ENCODE data around the gene DENND5B. TPM values are rescaled to one million over a fixed set of nuclear protein-coding genes. Genes with fewer than 3 reads are reported as not detected.

Gene DENND5B
- total and polyA plus RNA-seq, 11 donors, result 8.2 to 58.9 (median 44.0) TPM

GRCh38 chr12:31466768-31467167, 124.2 kb downstream of the DENND5B start:
- H3K4me3 ChIP-seq, result no peak overlapping the region
- no peaks in the 10 kb centered on the region for H3K36me3 ChIP-seq
- no peaks in the 10 kb centered on the region for H3K9me3 ChIP-seq
- no peaks in the 10 kb centered on the region for H3K4me1 ChIP-seq
- DNase-seq (no peak), ATAC-seq (no peak)
- H3K27me3 ChIP-seq, result no peaks in the 10 kb centered on the region
- intact Hi-C loops (cut with DNase I), result no loop called here
- TF ChIP-seq, protein P1, sequence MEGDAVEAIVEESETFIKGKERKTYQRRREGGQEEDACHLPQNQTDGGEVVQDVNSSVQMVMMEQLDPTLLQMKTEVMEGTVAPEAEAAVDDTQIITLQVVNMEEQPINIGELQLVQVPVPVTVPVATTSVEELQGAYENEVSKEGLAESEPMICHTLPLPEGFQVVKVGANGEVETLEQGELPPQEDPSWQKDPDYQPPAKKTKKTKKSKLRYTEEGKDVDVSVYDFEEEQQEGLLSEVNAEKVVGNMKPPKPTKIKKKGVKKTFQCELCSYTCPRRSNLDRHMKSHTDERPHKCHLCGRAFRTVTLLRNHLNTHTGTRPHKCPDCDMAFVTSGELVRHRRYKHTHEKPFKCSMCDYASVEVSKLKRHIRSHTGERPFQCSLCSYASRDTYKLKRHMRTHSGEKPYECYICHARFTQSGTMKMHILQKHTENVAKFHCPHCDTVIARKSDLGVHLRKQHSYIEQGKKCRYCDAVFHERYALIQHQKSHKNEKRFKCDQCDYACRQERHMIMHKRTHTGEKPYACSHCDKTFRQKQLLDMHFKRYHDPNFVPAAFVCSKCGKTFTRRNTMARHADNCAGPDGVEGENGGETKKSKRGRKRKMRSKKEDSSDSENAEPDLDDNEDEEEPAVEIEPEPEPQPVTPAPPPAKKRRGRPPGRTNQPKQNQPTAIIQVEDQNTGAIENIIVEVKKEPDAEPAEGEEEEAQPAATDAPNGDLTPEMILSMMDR (IDR thresholded peaks at IDR 0.05), result no peak
- no peak for TF ChIP-seq POLR2A (IDR thresholded peaks at IDR 0.05)
- no peak overlapping the region for H3K27ac ChIP-seq

DNA sequence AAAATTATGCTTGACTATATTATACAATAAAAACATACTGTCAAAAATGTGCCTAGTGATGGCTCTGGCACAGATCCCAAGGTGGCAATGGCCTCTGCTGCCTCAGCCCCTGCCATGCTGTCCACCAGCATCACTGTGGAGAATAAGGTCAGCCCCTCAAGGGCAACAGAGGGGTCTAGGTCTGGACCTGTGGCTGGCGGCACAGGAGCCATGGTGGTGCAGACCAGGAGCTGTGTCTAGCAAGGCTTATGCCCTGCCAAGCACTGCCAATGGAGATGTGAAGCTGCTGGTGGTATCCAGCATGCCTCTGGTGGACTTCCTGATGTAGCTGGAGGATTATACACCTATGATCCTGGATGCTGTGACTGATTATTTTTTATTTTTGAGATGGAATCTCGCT, 125.9 kb downstream of the DENND5B start:
- TF ChIP-seq, protein P1 (IDR thresholded peaks at IDR 0.05), result no peak
- no peak for TF ChIP-seq POLR2A (IDR thresholded peaks at IDR 0.05)
- no peaks in the 10 kb centered on the region for H3K9me3 ChIP-seq
- DNase-seq (no peak), ATAC-seq (no peak)
- no peaks in the 10 kb centered on the region for H3K27me3 ChIP-seq
- 94 to 100% (median 98%) methylated on average over 2 of the region's 2 CpGs for WGBS, 4 donors
- no peak overlapping the region for H3K4me3 ChIP-seq
- intact Hi-C loops (cut with DNase I), result no loop called here
- H3K27ac ChIP-seq, result no peak overlapping the region
- H3K4me1 ChIP-seq, result no peaks in the 10 kb centered on the region
- H3K36me3 ChIP-seq, result peaks cover 0 to 4% (median 0%) of the 10 kb centered on the region in 9 donors

GRCh38 chr12:31460024-31460423, 130.9 kb downstream of the DENND5B start:
- Histone ChIP-seq H3K27me3 (no peaks in the 10 kb centered on the region), H3K4me1 (no peaks in the 10 kb centered on the region), H3K9me3 (no peaks in the 10 kb centered on the region), H3K36me3 (peaks cover 0 to 17% (median 3%) of the 10 kb centered on the region in 9 donors), H3K4me3 (no peak overlapping the region), H3K27ac (no peak overlapping the region)
- no peak for TF ChIP-seq POLR2A (IDR thresholded peaks at IDR 0.05)
- TF ChIP-seq, protein P1 (IDR thresholded peaks at IDR 0.05), result no peak
- ATAC-seq (no peak), DNase-seq (no peak)
- 60 to 65% (median 64%) methylated on average over 4 of the region's 4 CpGs for WGBS, 4 donors
- intact Hi-C loops (cut with DNase I), result no loop called here

GRCh38 chr12:31456562-31456961, 134.4 kb downstream of the DENND5B start:
- Histone ChIP-seq H3K27ac (no peak overlapping the region), H3K4me3 (no peak overlapping the region), H3K27me3 (no peaks in the 10 kb centered on the region), H3K9me3 (no peaks in the 10 kb centered on the region), H3K36me3 (peaks cover 0 to 29% (median 8%) of the 10 kb centered on the region in 9 donors), H3K4me1 (no peaks in the 10 kb centered on the region)
- DNase-seq, result no peak
- TF ChIP-seq POLR2A (IDR thresholded peaks at IDR 0.05), result no peak
- TF ChIP-seq, protein P1 (IDR thresholded peaks at IDR 0.05), result no peak
- peak in 2 of 4 donors; percentile 42 to 53 for ATAC-seq
- 84 to 95% (median 93%) methylated on average over 2 of the region's 2 CpGs for WGBS, 4 donors
- intact Hi-C loops (cut with DNase I), result no loop called here

Data from heart left ventricle (tissue), 16 donors.